ENCODE results near the gene IPCEF1. TPM values are rescaled to one million over a fixed set of nuclear protein-coding genes. Genes with fewer than 3 reads are reported as not detected.
A peak's percentile ranks its signal among the peaks of the same experiment; 100 is the strongest.

IPCEF1 gene
- total RNA-seq, 3 donors from 2014 or later (not counting 1 experiment from before 2014, with no cell fraction given): 31.4 to 53.2 (median 45.5) TPM

- peaks cover 6% of the 10 kb centered on the region for H3K36me3 ChIP-seq (ENCODE audit: control insufficient read depth, insufficient read depth, low read length)
- H3K36me3 Mint-ChIP-seq: peaks cover 10% of the 10 kb centered on the region
- ATAC-seq (peak; percentile 70 to 79 (median 78)), DNase-seq (peak in 1 of 2 donors; percentile 70)
- TF ChIP-seq CTCF (IDR thresholded peaks at IDR 0.05): no peak
- peaks cover 38% of the 10 kb centered on the region for H3K4me1 ChIP-seq (ENCODE audit: control insufficient read depth, insufficient read depth, low read length)
- peaks cover 83 to 87% of the 10 kb centered on the region in 2 donors for H3K4me1 Mint-ChIP-seq
- 18% methylated on average over 9 of the region's 12 CpGs for WGBS (ENCODE audit: insufficient coverage)
- peak overlapping the region; percentile 67 for H3K4me3 ChIP-seq (ENCODE audit: low read length)
- H3K27me3 Mint-ChIP-seq (ENCODE audit: low read depth in 2 of 2): no peaks in the 10 kb centered on the region
- intact Hi-C loops (cut with micrococcal nuclease): loop anchor here (1.0 kb wide), 1 partner anchor 15 kb away; no protein-coding TSS in a partner anchor
- peak overlapping the region; percentile 85 for H3K27ac ChIP-seq (ENCODE audit: low read length)
- H3K9me3 Mint-ChIP-seq: peaks cover 2 to 5% of the 10 kb centered on the region in 2 donors
- H3K4me3 Mint-ChIP-seq: peak overlapping the region; percentile 95
- peak overlapping the region; percentile 89 to 93 for H3K27ac Mint-ChIP-seq
- H3K9me3 ChIP-seq (ENCODE audit: control insufficient read depth, insufficient read depth, low read length): no peaks in the 10 kb centered on the region
- H3K27me3 ChIP-seq (ENCODE audit: control insufficient read depth, insufficient read depth, low read length): no peaks in the 10 kb centered on the region
Observed at GRCh38 chr6:154247119-154247861, 109.3 kb downstream of the IPCEF1 start.

- H3K27me3 Mint-ChIP-seq (ENCODE audit: low read depth in 2 of 2): no peaks in the 10 kb centered on the region
- peak overlapping the region; percentile 95 for H3K4me3 Mint-ChIP-seq
- intact Hi-C loops (cut with micrococcal nuclease): loop anchor here (1.0 kb wide), 1 partner anchor 14 kb away; no protein-coding TSS in a partner anchor
- H3K36me3 ChIP-seq (ENCODE audit: control insufficient read depth, insufficient read depth, low read length): peaks cover 9% of the 10 kb centered on the region
- H3K9me3 Mint-ChIP-seq: peaks cover 2 to 5% of the 10 kb centered on the region in 2 donors
- 54% methylated on average over 4 of the region's 7 CpGs for WGBS (ENCODE audit: insufficient coverage)
- peaks cover 83 to 84% of the 10 kb centered on the region in 2 donors for H3K4me1 Mint-ChIP-seq
- no peaks in the 10 kb centered on the region for H3K27me3 ChIP-seq (ENCODE audit: control insufficient read depth, insufficient read depth, low read length)
- peak overlapping the region; percentile 67 for H3K4me3 ChIP-seq (ENCODE audit: low read length)
- H3K36me3 Mint-ChIP-seq: peaks cover 10% of the 10 kb centered on the region
- no peaks in the 10 kb centered on the region for H3K9me3 ChIP-seq (ENCODE audit: control insufficient read depth, insufficient read depth, low read length)
- ATAC-seq: no peak
- H3K4me1 ChIP-seq (ENCODE audit: control insufficient read depth, insufficient read depth, low read length): peaks cover 38% of the 10 kb centered on the region
- peak overlapping the region; percentile 85 for H3K27ac ChIP-seq (ENCODE audit: low read length)
- H3K27ac Mint-ChIP-seq: peak overlapping the region; percentile 89 to 93
- peak in 1 of 2 donors; percentile 33 for DNase-seq
- TF ChIP-seq CTCF (IDR thresholded peaks at IDR 0.05): no peak
Observed at GRCh38 chr6:154246723-154247118, 109.9 kb downstream of the IPCEF1 start.

GRCh38 chr6:154245506-154245905 lies 111.1 kb downstream of the IPCEF1 start:
- Mint-ChIP-seq H3K9me3 (peaks cover 2 to 5% of the 10 kb centered on the region in 2 donors), H3K36me3 (peaks cover 10% of the 10 kb centered on the region), H3K4me3 (peak overlapping the region; percentile 95), H3K4me1 (peaks cover 87 to 88% of the 10 kb centered on the region in 2 donors), H3K27me3 (ENCODE audit: low read depth in 2 of 2) (no peaks in the 10 kb centered on the region), H3K27ac (peak overlapping the region; percentile 89 to 93)
- Histone ChIP-seq H3K27ac (ENCODE audit: low read length) (peak overlapping the region; percentile 85), H3K27me3 (ENCODE audit: control insufficient read depth, insufficient read depth, low read length) (no peaks in the 10 kb centered on the region), H3K4me1 (ENCODE audit: control insufficient read depth, insufficient read depth, low read length) (peaks cover 43% of the 10 kb centered on the region), H3K4me3 (ENCODE audit: low read length) (peak overlapping the region; percentile 67), H3K36me3 (ENCODE audit: control insufficient read depth, insufficient read depth, low read length) (peaks cover 9% of the 10 kb centered on the region), H3K9me3 (ENCODE audit: control insufficient read depth, insufficient read depth, low read length) (no peaks in the 10 kb centered on the region)
- DNase-seq (peak in 1 of 2 donors; percentile 37), ATAC-seq (no peak)
- 39% methylated on average over 5 of the region's 5 CpGs for WGBS (ENCODE audit: insufficient coverage)
- intact Hi-C loops (cut with micrococcal nuclease): no loop called here
- no peak for TF ChIP-seq CTCF (IDR thresholded peaks at IDR 0.05)
